NCI-H128 (cell line): ENCODE measurements around the gene MZF1.
"Not testable (repeated sequence)": the region's sequence is repeated elsewhere in the genome, so short reads cannot be mapped to it uniquely, and the experiment has no call there.

ENCODE experiments used
- DNase-seq: peaks from one replicate; lab custom pipeline; 2025; ENCODE audit not compliant: unreplicated experiment; lab: John Stamatoyannopoulos, UW

MZF1 gene

DNA sequence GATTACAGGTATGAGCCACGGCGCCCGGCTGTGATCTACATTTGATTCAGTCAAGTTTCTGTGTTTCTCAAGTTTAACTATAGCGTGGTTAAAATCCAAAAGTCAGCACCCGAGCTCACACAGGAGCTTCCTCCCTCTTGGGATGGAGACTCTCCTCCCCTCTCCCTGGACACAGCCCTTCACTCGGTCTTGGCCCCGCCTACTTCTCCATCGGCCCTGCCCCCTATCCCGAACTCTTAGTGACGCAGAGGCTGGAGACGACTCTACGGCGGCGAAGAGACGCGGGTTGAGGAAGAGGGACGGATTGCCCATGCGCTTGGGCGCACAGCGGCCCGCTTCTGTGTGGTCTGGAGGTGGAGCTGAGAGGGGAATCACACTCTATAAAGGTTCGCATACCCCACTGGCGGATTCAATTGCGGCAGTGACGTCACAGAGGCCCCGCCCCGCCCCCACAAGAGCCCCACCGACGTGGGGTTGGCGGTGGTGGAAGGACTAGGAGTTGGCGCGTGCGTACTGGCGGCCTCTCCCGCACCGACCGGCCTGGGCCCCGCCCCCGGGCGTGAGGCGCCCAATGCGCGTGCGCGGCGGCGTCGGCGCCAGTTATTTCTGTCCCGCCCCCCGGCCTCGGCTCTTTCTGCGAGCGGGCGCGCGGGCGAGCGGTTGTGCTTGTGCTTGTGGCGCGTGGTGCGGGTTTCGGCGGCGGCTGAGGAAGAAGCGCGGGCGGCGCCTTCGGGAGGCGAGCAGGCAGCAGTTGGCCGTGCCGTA is 29.1 kb downstream of the MZF1 start, which contains the start of gene TRIM28:
TSS of gene TRIM28 (plus strand) at position 239 of the 765 bp plus-strand sequence. CDS start 694 bp downstream, outside the sequence.
- no peak for DNase-seq

DNA sequence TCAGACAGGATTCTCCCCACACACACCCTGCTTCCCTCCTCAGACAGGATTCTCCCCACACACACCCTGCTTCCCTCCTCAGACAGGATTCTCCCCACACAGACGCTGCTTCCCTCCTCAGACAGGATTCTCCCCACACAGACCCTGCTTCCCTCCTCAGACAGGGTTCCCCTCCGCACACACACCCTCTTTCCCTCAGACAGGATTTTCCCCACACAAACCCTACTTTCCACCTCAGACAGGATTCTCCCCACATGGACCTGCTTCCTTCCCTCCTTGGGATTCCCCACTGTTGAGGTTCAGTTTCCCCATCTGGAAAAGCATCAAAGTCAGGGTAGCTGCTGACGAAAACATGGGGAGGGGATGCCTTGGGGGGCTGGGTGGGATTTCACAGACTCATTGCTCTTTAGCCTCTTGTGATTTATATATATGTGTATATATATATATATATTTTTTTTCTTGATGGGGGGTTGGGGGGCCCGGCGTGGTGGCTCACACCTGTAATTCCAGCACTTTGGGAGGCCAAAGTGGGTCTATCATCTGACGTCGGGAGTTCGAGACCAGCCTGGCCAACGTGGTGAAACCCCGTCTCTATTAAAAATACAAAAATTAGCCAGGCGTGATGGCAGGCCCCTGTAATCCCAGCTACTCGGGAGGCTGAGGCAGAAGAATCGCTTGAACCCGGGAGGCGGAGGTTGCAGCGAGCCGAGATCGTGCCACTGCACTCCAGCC is 30.3 kb downstream of the MZF1 start:
- not testable (repeated sequence) for DNase-seq

DNA sequence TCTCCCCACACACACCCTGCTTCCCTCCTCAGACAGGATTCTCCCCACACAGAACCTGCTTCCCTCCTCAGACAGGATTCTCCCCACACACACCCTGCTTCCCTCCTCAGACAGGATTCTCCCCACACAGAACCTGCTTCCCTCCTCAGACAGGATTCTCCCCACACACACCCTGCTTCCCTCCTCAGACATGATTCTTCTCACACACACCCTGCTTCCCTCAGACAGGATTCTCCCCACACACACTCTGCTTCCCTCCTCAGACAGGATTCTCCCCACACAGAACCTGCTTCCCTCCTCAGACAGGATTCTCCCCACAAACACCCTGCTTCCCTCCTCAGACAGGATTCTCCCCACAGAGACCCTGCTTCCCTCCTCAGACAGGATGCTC is 34.0 kb downstream of the MZF1 start:
- not testable (repeated sequence) for DNase-seq

DNA sequence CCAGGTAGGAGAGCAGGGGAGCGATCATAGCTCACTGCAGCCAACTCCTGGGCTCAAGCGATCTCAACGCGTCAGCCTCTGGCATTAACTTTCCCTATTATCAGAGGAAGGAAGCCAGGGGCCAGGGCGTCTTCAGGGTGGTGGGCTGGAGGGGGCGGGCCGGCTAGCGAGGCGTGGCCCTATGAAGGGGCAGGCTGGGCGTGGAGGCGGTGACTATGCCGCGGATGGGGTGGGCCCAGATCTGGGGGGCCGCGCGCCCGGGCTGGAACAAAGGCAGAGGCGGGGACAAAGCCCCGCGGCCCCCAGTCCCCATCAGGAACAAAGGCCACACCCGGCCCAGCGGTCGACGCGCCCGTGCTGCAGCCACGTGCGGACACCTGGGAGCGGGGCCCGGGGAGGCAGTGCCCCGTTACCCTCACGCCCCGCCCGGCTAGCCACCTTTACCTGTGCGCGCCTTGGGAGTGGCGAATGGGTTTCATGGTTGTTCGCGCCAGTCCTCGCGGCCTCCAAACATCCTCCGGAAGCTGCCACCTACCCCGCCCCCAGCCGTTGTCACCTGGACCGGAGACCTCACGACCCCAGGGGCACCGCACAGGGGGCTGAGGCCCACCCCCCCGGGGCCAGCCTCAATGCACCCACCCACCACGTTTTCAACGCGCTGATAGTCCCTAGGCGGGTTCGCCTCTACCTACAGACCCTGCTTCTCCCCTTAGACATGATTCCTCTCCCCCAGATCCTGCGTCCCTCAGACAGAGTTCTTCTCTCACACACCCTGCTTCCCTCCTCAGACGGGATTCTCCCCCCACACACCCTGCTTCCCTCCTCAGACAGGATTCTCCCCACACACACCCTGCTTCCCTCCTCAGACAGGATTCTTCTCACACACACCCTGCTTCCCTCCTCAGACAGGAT is 34.6 kb downstream of the MZF1 start:
- DNase-seq = no peak

DNA sequence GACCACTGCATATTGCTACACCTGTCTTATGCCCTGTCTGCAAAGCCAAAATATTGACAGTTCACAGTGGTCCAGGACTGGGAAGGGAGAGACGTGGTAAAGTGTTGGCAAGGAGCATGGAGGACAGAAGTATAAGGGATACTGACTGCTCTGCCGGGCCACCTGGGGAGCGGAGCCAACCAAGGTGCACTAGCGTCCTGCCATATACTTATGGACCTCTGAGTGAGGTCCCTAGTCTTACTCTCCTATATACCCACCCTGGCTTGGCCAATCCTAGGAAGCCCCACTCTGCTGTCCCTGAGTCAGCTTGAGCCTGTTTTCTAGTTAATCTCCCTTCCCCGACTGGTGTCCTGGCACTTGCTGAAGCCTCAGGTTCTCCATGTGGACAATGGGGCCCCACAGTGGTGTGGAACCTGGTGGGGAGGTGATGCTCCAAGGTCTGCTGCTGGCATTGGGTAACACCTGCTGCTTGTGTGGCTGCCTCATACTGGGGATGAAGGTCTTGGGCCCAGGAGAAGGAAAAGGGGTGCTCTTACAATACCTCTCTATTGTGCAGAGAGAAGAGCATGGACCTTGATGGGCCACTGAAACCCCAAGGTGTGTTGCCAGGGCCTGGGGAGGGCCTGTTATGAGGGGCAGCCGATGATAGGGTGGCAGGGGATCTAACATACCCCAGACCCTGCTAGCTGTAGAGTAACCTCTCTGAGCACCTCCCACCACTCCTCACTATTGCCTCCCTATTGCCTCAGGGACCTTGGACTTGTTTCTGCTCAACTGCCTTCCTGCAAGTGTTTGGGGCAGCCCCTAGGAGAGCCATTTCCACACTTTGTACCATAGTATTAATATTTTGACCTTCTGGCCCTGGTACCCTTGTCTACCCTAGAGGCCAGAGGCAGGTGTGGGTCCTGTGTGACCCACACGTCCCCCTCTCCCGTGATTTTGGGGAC is 36.0 kb downstream of the MZF1 start:
- DNase-seq = no peak

DNA sequence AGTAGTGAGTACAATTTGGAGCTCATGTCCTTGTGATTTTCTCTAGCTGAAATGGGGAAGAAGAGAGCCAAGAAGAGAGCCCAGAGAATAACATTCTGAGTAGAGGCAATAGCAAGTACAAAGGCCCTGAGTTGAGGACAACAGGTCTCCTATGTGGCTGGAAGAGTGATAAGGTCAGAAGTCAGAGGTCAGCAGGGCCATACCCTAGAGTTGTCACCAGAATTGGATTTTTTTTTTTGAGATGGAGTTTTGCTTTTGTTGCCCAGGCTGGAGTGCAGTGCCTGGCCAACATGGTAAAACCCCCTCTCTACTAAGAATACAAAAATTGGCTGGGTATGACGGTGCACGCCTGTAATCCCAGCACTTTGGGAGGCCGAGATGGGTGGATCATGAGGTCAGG is 37.3 kb downstream of the MZF1 start:
- DNase-seq = no peak

- no peak for DNase-seq
Observed at GRCh38 chr19:58531034-58531840, 41.9 kb downstream of the MZF1 start.

GRCh38 chr19:58529405-58529804 is 43.7 kb downstream of the MZF1 start:
- DNase-seq = no peak

DNA sequence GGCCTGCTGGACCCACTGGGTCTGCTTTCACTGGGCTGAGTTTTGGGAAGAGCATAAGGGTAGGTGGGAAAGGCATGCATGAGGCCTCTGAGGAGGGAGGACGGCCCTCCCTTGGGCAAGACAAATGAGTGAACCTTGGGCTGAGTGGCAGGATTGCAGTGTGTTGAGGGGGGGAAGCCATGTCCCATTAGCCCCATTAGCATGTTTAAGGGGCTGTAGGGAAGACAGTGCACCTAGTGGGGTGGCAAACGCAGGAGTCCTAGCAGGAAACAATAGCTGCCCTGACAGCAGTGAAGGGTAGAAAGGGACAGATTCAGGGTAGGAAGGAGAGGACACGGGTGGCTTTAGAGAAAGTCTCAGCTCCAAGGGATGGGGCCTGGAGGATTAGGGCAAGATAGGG is 50.4 kb downstream of the MZF1 start:
- DNase-seq = no peak

DNA sequence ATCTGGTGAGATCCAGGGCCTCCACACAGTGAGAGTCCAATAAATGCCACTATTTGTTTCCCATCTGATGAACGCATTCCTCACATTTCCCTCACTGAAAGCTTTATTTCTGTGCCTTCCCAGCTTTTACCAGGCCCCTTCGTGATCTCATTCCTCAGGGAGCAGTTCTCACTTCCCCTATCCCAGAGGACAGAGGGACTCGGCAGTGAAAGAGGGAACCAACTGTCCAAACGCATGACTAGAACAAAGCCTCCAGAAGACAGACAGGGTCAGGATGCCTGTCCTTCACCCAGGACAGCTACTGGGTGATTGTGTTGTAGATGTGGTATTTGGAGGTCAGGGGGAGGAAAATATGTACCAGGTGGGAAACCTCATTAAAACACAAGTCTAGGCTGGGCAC is 51.5 kb downstream of the MZF1 start:
- DNase-seq = no peak

- DNase-seq = no peak
Observed at GRCh38 chr19:58520257-58520599, 52.9 kb downstream of the MZF1 start.

GRCh38 chr19:58519355-58520256 is 53.5 kb downstream of the MZF1 start, which contains the start of gene ZBTB45:
Gene ZBTB45, minus strand, starts transcription at chr19:58519810. Its CDS starts 2,137 bp downstream, at chr19:58517673.
- peak; percentile 90 for DNase-seq

DNA sequence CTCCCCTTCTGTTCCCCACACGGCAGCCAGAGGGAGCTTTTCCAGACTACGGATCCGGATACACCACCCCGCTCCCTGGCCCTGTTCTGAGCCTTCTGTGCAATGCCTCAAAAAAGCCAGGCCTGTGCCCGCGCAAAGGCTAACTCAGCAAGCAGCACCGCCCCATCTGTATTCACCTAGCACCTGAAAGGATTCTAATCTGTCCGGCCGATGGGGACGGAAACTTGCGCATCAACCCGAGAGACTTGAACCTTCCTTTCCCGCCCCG is 54.1 kb downstream of the MZF1 start:
- no peak for DNase-seq

- no peak for DNase-seq
Observed at GRCh38 chr19:58518256-58519086, 54.7 kb downstream of the MZF1 start.

- DNase-seq = no peak
Observed at GRCh38 chr19:58516964-58517833, 55.9 kb downstream of the MZF1 start.

DNA sequence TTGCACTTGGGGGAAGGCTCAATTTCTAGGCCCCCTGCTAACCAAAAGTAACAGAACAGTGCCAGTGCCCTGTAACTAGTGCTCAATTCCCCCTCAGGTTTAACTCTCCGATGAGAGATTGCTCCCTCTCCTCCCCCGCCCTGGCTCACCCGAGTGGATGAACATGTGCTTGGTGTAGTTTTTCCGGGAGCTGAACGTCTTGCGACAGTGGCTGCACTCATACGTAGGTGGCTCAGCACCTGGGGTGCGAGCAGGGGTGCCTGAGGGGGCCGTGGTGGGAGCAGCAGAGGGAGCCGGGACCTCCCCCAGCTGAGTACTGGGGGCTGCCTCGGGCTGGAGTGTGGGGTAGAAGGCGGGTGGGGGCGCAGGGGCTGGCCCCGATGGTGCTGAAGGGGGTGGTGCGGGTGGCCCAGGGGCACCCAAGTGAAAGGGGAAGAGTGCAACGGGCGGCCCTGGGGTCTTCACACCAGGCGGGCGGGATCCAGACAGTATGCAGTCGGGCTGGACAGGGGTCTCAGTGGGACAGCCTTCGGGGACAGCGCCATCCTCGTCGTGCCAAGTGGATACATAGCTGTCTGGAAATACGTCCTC is 56.8 kb downstream of the MZF1 start:
- DNase-seq = no peak
